NOMO-1 treated with DMSO at 0.1 percent for 48 hours (cell line): Measurements from ENCODE around the gene RPS6KA2.
"Not testable (repeated sequence)": the region's sequence is repeated elsewhere in the genome, so short reads cannot be mapped to it uniquely, and the experiment has no call there.

ENCODE experiments used
- DNase-seq: peaks from one replicate; lab custom pipeline; 2025; ENCODE audit not compliant: unreplicated experiment; lab: John Stamatoyannopoulos, UW

Gene RPS6KA2

DNA sequence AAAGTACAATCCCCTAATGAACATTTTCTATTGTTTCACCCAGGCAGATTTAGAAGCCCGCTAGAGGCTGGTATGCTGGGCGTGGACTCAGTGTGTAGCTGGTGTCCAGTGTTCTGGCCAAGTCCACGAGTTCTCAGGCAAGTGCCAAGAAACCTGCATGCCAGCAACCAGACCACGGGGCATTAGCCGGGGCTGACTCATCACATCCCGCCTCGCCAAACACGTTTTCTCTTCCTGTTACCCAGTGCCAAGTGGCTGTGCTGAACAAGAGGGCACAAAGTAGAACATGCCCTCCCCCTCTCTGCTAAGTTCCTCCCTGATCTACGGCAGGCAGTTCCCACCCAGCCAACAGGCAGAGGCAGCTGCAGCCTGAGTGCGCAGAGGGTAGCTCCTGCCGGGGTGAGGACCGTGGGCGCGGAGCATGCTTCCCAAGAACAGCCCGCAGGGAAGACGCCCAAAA, 70.2 kb downstream of the RPS6KA2 start:
- DNase-seq: peak; percentile 45

- no peak for DNase-seq
Measured at GRCh38 chr6:166556336-166556735, 70.7 kb downstream of the RPS6KA2 start.

- DNase-seq: no peak
Measured at GRCh38 chr6:166555086-166555485, 72.0 kb downstream of the RPS6KA2 start.

- DNase-seq: no peak
Measured at GRCh38 chr6:166554316-166554715, 72.7 kb downstream of the RPS6KA2 start.

- DNase-seq: no peak
Measured at GRCh38 chr6:166553563-166554271, 73.3 kb downstream of the RPS6KA2 start.

- DNase-seq: no peak
Measured at GRCh38 chr6:166552600-166552999, 74.5 kb downstream of the RPS6KA2 start.

DNA sequence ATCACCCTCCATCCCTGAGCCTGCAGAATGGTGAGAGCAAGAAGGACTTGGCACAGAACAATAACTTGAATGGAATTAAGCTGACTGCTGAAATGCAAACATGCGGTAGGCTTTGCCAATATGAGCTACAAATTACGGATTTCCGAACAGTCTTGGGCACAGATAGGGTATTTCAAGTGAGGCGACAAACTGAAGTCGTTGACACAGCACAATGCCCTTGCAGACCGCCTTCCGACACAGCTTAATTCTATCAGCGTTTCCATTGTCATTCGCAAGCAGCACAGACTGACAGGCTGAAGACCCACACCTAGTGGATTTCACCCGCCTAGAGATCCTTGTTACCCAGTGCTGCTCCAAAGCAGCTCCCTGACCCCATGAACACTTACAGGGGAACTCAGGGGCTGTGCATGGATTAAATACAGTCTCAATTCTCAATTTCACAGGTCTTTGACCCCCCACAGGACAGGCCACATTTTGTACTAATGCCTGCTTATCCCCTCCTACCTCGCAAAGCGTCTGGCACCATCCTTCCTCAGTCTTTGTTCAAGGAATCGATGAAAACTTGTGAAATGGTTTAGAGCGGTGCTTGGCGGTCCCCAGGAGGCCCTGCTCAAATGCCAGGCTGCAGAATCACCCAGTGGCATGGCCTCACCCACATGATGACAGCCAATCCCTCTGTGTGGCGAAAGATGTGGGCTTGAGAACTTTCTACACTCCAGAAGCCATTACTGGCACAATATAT, 75.1 kb downstream of the RPS6KA2 start:
- DNase-seq: no peak

- no peak for DNase-seq
Measured at GRCh38 chr6:166546653-166547052, 80.4 kb downstream of the RPS6KA2 start.

GRCh38 chr6:166545156-166546034, 81.7 kb downstream of the RPS6KA2 start:
- DNase-seq: no peak

GRCh38 chr6:166544296-166544605, 82.8 kb downstream of the RPS6KA2 start:
- DNase-seq: no peak

DNA sequence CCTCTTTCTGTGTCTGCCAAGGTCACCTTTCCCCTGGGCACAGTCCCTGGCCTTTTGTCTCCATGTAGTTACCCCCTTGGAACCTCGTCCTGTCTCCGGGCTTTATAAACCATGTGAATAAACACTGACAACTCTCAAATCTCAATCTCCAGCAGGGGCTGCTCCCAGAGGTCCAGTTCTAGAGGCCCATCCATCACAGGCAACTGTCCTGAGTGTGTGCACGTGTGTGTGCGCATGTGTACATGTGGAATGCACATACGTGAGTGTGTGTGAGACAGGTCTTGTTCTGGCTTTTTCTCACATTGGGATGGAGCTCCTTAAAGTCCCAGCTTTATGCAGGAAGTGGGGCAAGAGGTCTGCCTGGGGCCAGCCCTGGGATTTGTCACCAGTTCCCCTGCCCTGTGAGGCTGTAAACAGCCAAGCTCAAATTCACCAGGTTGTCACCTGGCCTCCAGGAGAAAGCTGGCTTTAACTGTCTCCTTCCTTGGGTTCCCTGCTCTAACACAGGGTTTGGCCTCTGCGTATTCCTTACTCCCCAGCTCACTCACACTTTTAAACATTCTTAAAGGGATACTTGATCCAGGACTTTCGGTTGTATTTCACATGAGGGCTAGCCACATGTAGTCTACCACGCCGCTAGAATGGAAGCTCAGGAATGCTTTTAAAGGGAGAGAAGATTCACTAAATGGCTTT, 83.3 kb downstream of the RPS6KA2 start:
- no peak for DNase-seq

GRCh38 chr6:166542580-166542912, 84.5 kb downstream of the RPS6KA2 start:
- DNase-seq: no peak

GRCh38 chr6:166541876-166542579, 85.0 kb downstream of the RPS6KA2 start:
- DNase-seq: no peak

GRCh38 chr6:166541366-166541765, 85.7 kb downstream of the RPS6KA2 start:
- DNase-seq: no peak

- peak; percentile 88 for DNase-seq
Measured at GRCh38 chr6:166540631-166541331, 86.3 kb downstream of the RPS6KA2 start.

DNA sequence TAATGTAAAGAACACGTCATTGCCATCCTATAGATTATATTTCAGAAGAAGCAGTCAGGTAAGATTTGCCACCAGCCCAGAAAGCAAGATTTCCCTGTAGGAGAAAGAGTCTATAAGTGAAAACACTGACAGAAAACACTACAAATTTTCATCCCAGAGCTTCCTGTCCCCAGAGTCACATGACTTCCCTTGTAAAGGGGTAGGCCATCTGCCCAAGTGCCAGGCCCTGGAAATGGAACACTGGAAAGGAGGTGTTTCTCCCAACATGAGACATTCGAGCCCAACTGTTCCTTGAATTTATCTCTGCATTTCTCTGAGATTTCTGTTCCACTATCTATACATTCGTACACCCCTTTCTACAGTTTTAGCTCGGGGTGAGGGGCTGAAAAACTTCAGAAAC, 87.5 kb downstream of the RPS6KA2 start:
- DNase-seq: no peak

DNA sequence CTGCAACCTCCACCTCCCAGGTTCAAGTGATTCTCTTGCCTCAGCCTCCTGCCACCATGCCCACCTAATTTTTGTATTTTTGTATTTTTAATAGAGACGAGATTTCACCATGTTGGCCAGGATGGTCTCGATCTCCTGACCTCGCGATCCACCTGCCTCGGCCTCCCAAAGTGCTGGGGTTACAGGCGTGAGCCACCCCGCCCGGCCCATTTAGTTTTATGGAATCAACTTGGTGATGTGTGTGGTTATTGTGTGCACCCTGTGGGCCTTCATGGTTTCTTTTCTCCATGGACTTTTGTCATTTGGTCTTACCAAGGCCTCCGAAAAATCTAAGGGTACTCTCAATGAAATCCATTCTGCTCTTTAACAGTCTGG, 88.1 kb downstream of the RPS6KA2 start:
- not testable (repeated sequence) for DNase-seq

DNA sequence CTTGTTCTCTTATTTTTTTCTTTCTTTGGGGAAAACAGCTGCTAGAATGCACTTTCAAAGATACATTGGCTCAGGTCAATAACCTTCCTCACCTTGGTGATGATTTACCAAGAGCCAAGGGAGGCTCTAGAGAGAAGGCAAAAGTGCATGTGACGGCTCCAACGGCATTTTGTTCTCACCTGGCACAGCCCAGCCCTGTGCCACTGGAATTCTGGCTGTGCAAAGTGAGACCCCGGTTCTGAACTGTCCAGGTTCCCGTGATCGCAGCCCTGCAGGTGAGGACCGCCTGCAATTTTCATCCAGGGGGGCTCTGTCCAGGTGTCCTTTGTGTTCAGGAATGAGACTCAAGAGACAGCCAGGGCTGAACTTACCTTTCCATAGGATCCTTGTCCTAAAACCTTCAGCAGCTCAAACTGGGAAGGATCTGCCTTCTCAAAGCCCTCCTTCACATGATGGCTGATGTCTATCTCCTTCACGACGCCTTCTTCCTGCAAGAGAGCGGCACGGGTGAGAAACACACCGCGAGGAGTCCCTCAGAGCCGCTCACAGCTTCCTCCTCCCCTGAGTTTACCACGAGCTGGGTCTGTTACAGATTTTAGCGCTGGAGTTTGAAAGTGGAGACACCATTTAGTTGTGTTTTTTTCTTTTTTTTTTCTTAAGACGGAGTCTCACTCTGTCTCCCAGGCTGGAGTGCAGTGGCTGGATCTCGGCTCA, 88.6 kb downstream of the RPS6KA2 start:
- DNase-seq: no peak

DNA sequence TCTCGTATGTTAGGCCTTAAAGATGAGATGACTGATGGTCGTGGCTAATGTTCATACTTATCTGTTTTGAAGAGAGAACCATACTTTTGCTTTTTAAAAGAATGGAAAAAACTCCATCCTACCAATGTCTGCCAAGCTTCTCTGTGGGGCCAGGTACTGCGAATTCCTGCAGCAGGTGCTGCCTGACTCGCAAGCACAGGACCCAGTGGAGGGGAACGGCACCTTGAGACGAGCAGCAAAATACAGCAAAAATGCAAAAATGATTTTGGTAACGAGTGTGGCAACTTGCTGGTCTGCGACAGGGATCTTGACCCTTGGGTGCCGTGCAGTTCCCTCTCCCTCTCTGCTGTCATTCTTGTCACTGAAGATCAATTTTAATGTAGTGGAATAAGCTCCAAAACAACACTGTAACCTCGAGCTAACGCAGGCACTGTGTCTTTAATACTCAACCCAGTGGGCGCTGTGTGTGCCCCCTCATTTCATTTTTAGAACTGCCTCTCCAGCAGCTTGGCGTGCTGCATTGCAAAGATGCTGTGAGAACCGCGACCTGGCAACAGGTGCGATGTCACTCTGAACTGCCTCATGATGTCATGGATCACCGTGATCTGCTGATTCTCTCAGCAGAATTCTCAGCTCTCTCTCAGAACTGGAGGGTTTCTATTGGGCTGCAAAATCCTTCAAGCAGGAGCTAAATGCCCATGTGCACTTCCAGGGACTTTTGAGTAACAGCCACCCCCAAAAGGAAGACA, 92.2 kb downstream of the RPS6KA2 start:
- no peak for DNase-seq
